ENCODE data around the gene ZNF445.
"Not testable (repeated sequence)": the region's sequence is repeated elsewhere in the genome, so short reads cannot be mapped to it uniquely, and the experiment has no call there.

ZNF445 gene

GRCh38 chr3:44476181-44476611, 1.3 kb downstream of the ZNF445 start:
- peak; percentile 51 for DNase-seq

GRCh38 chr3:44474886-44475285, 2.6 kb downstream of the ZNF445 start:
- not testable (repeated sequence) for DNase-seq

- no peak for DNase-seq
Observed at GRCh38 chr3:44470430-44470829, 7.0 kb downstream of the ZNF445 start.

GRCh38 chr3:44469914-44470313, 7.6 kb downstream of the ZNF445 start:
- no peak for DNase-seq

GRCh38 chr3:44468572-44469520, 8.6 kb downstream of the ZNF445 start:
- peak; percentile 35 for DNase-seq

- not testable (repeated sequence) for DNase-seq
Observed at GRCh38 chr3:44468099-44468537, 9.4 kb downstream of the ZNF445 start.

GRCh38 chr3:44467241-44467640, 10.2 kb downstream of the ZNF445 start:
- DNase-seq: no peak

- not testable (repeated sequence) for DNase-seq
Observed at GRCh38 chr3:44464920-44465319, 12.6 kb downstream of the ZNF445 start.

- no peak for DNase-seq
Observed at GRCh38 chr3:44464509-44464908, 13.0 kb downstream of the ZNF445 start.

- DNase-seq: not testable (repeated sequence)
Observed at GRCh38 chr3:44460050-44460449, 17.4 kb downstream of the ZNF445 start.

- DNase-seq: no peak
Observed at GRCh38 chr3:44455318-44455717, 22.2 kb downstream of the ZNF445 start.

GRCh38 chr3:44454258-44454657, 23.2 kb downstream of the ZNF445 start:
- DNase-seq: no peak

- DNase-seq: no peak
Observed at GRCh38 chr3:44451441-44451840, 26.0 kb downstream of the ZNF445 start.

- DNase-seq: no peak
Observed at GRCh38 chr3:44446929-44447328, 30.5 kb downstream of the ZNF445 start.

- DNase-seq: no peak
Observed at GRCh38 chr3:44445786-44446185, 31.7 kb downstream of the ZNF445 start.

- no peak for DNase-seq
Observed at GRCh38 chr3:44444896-44445691, 32.4 kb downstream of the ZNF445 start.

GRCh38 chr3:44444437-44444836, 33.0 kb downstream of the ZNF445 start:
- DNase-seq: no peak

GRCh38 chr3:44442596-44443309, 34.7 kb downstream of the ZNF445 start:
- no peak for DNase-seq

GRCh38 chr3:44439499-44440295, 37.8 kb downstream of the ZNF445 start:
- DNase-seq: peak; percentile 12

GRCh38 chr3:44437800-44438199, 39.7 kb downstream of the ZNF445 start:
- DNase-seq: no peak

GRCh38 chr3:44436181-44436580, 41.3 kb downstream of the ZNF445 start:
- no peak for DNase-seq
